Stimulated activated CD8-positive, alpha-beta memory T cell treated with anti-CD3 and anti-CD28 coated beads, Interleukin-12 subunit alpha, Interleukin-12 subunit beta, amount 100 ng/mL, for 24 hours (primary cell): ENCODE results near the gene ABHD8.

Source experiments
- DNase-seq: peaks from one replicate; pipeline ENCODE4 v3.0.0-alpha.2; 2020; ENCODE audit errors: extremely low read depth

Gene ABHD8

DNA sequence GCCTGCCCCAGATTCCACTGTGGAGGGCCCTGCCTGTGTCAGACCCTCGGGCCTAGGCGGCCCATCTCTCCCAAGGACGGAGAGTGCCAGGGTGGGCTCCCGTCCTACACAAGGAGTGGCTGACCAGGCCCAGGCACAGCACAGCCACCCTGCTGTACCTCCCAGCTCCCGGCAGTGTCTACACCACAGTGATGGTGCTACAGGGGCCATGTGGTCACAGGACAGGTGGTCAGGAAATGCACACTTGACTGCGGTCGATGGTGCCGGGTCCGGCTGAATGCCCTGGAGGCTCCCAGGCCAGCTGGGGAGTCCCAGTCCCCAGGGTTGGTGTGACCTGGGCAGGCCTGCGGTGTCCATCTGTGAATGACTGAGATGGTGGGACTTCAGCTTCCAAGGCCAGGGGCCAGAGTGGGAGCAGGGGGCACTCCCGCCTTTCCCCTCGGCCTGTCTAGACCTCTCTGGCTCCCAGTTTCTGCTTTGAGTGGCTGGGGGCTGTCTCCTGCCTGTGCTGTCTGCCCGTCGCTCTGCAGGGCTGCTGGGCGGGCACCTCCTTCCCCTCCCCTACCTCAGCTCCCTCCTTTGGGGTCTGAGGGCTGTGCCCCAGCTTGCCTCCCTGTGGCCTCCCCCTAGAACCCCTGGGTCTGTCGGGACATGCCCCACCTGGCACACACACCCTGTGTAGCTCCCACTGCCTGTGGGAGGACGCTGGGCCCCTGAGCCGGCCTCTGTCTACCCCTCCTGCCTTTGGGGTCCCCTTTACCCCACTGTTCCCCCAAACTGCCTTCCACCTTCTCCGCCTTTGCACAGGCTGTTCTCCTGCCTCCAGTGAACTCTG is 18.6 kb upstream of the ABHD8 start:
- DNase-seq, result no peak

DNA sequence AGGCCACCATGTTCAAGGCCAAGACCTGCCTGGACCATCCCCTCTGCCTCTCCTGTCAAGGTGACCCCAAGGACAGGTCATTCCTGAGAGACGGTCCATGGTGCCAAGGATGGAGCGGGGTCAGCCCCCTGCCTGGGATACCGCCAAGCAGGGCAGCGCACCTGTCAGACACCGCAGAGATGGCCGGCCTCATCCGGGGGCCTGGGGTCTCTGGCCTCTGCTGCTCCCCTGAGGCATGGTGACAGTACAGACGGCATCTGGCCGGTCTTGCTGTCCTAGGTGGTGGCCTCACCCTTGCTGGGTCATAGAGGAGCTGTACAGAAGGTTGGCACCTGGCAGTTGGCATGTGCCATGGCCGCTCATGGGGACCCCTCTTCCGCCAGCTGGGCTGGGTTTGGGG is 17.2 kb upstream of the ABHD8 start:
- DNase-seq, result no peak

- DNase-seq, result no peak
Measured at GRCh38 chr19:17319473-17320238, 16.4 kb upstream of the ABHD8 start.

- DNase-seq, result no peak
Measured at GRCh38 chr19:17318966-17319365, 15.7 kb upstream of the ABHD8 start.

- DNase-seq, result no peak
Measured at GRCh38 chr19:17314007-17314593, 10.9 kb upstream of the ABHD8 start.

GRCh38 chr19:17312189-17313113 is 9.2 kb upstream of the ABHD8 start:
- DNase-seq, result no peak

GRCh38 chr19:17311455-17312188 is 8.4 kb upstream of the ABHD8 start:
- DNase-seq, result no peak

DNA sequence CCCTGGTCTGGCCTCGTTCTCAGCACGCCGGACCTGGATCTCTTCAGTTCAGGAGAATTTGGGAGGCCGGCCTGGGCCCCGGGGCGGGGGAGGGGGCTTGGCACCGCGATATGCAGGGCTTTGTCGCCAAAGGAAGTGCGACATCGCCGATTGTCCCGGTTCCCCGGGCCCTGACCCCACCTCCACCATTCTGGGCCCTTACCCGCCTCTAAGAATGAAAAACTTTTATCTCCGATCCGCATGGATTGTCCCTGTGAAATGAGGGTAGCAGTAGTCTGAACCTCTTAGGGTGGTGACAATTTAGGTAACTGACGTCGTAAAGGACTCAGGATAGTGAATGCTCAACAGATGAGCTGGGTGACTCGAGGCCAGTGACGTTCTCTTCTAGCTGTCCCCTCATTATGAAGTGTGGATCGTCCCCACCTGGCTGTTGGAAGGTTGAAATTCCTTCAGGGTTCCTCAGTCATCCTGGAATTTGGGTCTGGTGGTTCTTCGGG is 6.8 kb upstream of the ABHD8 start:
- DNase-seq, result no peak

GRCh38 chr19:17309198-17309964 is 6.2 kb upstream of the ABHD8 start, which contains the start of gene DDA1:
Gene DDA1 (plus strand): TSS chr19:17309563. CDS start chr19:17309655, 92 bp downstream.
- DNase-seq, result peak; percentile 96

GRCh38 chr19:17307876-17308377 is 4.7 kb upstream of the ABHD8 start:
- DNase-seq, result no peak

DNA sequence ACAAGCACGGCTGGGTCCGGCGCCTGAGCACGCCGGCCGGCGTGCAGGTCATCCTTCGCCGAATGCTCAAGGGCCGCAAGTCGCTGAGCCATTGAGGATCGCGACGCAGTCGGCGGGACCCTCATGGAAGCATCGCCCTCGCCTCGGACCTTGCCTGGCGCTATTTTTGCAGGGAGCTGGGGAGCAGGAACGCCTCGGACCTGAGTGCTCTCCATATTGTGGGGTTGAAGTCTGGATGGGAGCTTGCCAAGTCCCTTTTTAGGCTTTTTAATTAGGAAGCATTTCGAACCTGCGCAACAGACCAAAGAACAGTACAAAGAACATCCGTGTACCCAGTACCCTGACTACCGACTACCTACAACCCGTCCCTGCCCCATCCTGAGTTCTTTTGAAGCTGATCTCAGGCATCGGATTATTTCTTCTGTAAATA is 3.1 kb upstream of the ABHD8 start:
- no peak for DNase-seq

DNA sequence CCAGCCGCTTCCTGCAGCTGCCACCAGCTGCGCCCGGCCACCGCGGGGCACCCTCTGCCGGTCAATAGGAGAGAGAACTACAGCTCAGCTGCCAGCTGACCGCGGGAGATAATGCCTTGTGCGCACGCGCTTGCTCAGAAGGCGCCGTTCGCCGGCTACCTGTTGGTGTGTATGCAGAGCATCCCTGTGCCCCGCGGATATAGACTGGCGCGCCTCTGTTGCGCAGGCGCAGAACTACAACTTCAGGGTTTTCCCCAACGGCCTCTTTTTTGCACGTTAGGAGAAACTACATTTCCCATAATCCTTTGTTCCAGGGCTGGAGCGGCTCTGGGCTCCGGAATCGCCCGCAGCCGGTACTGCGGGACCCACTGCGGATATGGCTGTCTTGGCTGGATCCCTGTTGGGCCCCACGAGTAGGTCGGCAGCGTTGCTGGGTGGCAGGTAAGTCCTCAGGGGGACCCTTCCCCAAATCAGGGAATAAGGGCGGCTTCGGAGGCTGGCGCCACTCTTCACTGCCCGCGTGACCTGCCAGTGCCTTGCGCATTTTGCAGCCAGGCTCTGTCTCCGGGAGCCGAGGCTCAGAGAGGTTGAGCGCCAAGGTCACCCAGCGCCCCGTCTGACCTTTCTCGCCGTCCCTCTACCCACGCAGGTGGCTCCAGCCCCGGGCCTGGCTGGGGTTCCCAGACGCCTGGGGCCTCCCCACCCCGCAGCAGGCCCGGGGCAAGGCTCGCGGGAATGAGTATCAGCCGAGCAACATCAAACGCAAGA is 2.5 kb upstream of the ABHD8 start, which contains the start of gene MRPL34:
TSS of gene MRPL34 (plus strand) at position 356 of the 768 bp plus-strand sequence. CDS start at position 377, 21 bp downstream.
- peak; percentile 82 for DNase-seq

GRCh38 chr19:17305216-17305516 is 1.9 kb upstream of the ABHD8 start:
- DNase-seq, result no peak

GRCh38 chr19:17304386-17305215 is 1.4 kb upstream of the ABHD8 start:
- no peak for DNase-seq

DNA sequence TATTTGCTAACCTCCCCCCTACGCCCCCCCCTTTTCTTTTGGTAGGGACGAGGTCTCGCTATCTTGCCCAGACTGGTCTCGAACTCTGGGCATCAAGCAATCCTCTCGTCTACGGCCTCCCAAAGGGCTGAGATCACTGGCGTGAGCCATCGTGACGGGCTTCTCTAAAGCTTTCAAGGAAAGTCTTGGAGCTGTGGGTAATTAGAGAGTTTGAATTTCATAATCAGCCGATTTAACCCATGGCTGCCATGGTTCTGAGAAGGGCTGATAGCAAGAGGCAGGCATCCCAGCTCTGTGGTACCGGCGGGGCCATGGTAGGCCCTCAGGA is 679 bp upstream of the ABHD8 start:
- DNase-seq, result no peak

- DNase-seq, result no peak
Measured at GRCh38 chr19:17302391-17303166, 646 bp downstream of the ABHD8 start.

- no peak for DNase-seq
Measured at GRCh38 chr19:17300992-17301619, 2.1 kb downstream of the ABHD8 start.
